NCI-H2081 treated with DMSO at 0.1 percent for 48 hours (cell line): ENCODE results near the gene BOK.
"Not testable (repeated sequence)": the region's sequence is repeated elsewhere in the genome, so short reads cannot be mapped to it uniquely, and the experiment has no call there.

Source experiments
- DNase-seq: peaks from one replicate; lab custom pipeline; 2025; lab: John Stamatoyannopoulos, UW

Gene BOK

GRCh38 chr2:241558532-241559322, at the start of gene BOK:
Gene BOK (plus strand): TSS chr2:241558745. CDS start chr2:241559484, 739 bp downstream.
- DNase-seq = no peak

GRCh38 chr2:241509155-241509784, 49.3 kb upstream of the BOK start:
- no peak for DNase-seq

- DNase-seq = no peak
These were observed 47.3 kb upstream of the BOK start for GRCh38 chr2:241511091-241511741.

- DNase-seq = no peak
These were observed 44.0 kb upstream of the BOK start for GRCh38 chr2:241514553-241514952.

GRCh38 chr2:241514986-241515737, 43.4 kb upstream of the BOK start:
- no peak for DNase-seq

GRCh38 chr2:241516520-241516965, 42.0 kb upstream of the BOK start:
- no peak for DNase-seq

GRCh38 chr2:241517297-241517696, 41.2 kb upstream of the BOK start:
- no peak for DNase-seq

GRCh38 chr2:241519669-241520068, 38.9 kb upstream of the BOK start:
- DNase-seq = no peak

GRCh38 chr2:241522477-241522876, 36.1 kb upstream of the BOK start:
- DNase-seq = no peak

- not testable (repeated sequence) for DNase-seq
These were observed 32.4 kb upstream of the BOK start for GRCh38 chr2:241525818-241526780.

GRCh38 chr2:241530571-241530970, 28.0 kb upstream of the BOK start:
- no peak for DNase-seq

GRCh38 chr2:241531161-241531722, 27.3 kb upstream of the BOK start:
- no peak for DNase-seq

GRCh38 chr2:241532168-241532567, 26.4 kb upstream of the BOK start:
- no peak for DNase-seq

GRCh38 chr2:241532733-241533601, 25.6 kb upstream of the BOK start:
- DNase-seq = no peak

- no peak for DNase-seq
These were observed 24.3 kb upstream of the BOK start for GRCh38 chr2:241534293-241534692.

GRCh38 chr2:241534701-241535375, 23.7 kb upstream of the BOK start:
- DNase-seq = no peak

- no peak for DNase-seq
These were observed 22.5 kb upstream of the BOK start for GRCh38 chr2:241535871-241536655.
